GM12872 (cell line): ENCODE measurements around the gene RNASE12.

Experiments
- CTCF ChIP-seq: IDR thresholded peaks from 3 replicates; pipeline ENCODE4 v1.5.1; 2011; ENCODE audit warnings: low read depth, mild to moderate bottlenecking, low read length, moderate library complexity; ENCODE audit not compliant: insufficient read depth

Gene RNASE12

GRCh38 chr14:20551606-20552005 lies 39.6 kb downstream of the RNASE12 start:
- TF ChIP-seq CTCF, result no peak

GRCh38 chr14:20550926-20551325 lies 40.2 kb downstream of the RNASE12 start:
- TF ChIP-seq CTCF, result no peak

GRCh38 chr14:20548414-20549158 lies 42.6 kb downstream of the RNASE12 start:
- no peak for TF ChIP-seq CTCF

GRCh38 chr14:20546877-20547276 lies 44.3 kb downstream of the RNASE12 start:
- no peak for TF ChIP-seq CTCF
